ENCODE results near the gene HOXA5. TPM values are rescaled to one million over a fixed set of nuclear protein-coding genes. Genes with fewer than 3 reads are reported as not detected.

Gene HOXA5
- total RNA-seq, 4 donors from 2014 or later, result 3.6 to 8.2 (median 6.8) TPM

GRCh38 chr7:27174874-27175625, 31.6 kb upstream of the HOXA5 start:
- Histone ChIP-seq H3K4me3 (no peak overlapping the region), H3K4me1 (peaks cover 27 to 49% (median 31%) of the 10 kb centered on the region in 3 donors), H3K27me3 (peaks cover 46 to 100% (median 73%) of the 10 kb centered on the region in 4 donors), H3K9me3 (no peaks in the 10 kb centered on the region), H3K36me3 (no peaks in the 10 kb centered on the region), H3K27ac (no peak overlapping the region)
- 64 to 68% methylated on average over 4 to 7 of the region's 12 CpGs for WGBS, 2 donors
- TF ChIP-seq POLR2A (IDR thresholded peaks at IDR 0.05), result no peak
- TF ChIP-seq CTCF (IDR thresholded peaks at IDR 0.05), result no peak
- intact Hi-C loops (cut with DNase I), result no loop called here
- no peak for DNase-seq

- no peaks in the 10 kb centered on the region for H3K9me3 ChIP-seq
- intact Hi-C loops (cut with DNase I), result no loop called here
- peaks cover 29 to 49% (median 33%) of the 10 kb centered on the region in 3 donors for H3K4me1 ChIP-seq
- WGBS, 2 donors, result 25 to 30% methylated on average over 5 to 17 of the region's 82 CpGs
- no peaks in the 10 kb centered on the region for H3K36me3 ChIP-seq
- H3K27me3 ChIP-seq, result peaks cover 52 to 100% (median 72%) of the 10 kb centered on the region in 4 donors
- no peak for DNase-seq
- TF ChIP-seq CTCF (IDR thresholded peaks at IDR 0.05) (no peak), POLR2A (IDR thresholded peaks at IDR 0.05) (no peak)
- peak within 1 kb of the TSS; percentile 19 to 70 (median 46) for H3K4me3 ChIP-seq
- no peak within 1 kb of the TSS for H3K27ac ChIP-seq
Measured at GRCh38 chr7:27173956-27174873, 30.7 kb upstream of the HOXA5 start, which contains the start of gene HOXA10. HOXA10 (minus strand) TSS chr7:27174320; CDS start chr7:27174306, 14 bp downstream.

GRCh38 chr7:27173511-27173955, 30.1 kb upstream of the HOXA5 start:
- Histone ChIP-seq H3K4me3 (peak overlapping the region; percentile 19 to 70 (median 46)), H3K27me3 (peaks cover 50 to 100% (median 69%) of the 10 kb centered on the region in 4 donors), H3K9me3 (no peaks in the 10 kb centered on the region), H3K4me1 (peaks cover 29 to 54% (median 34%) of the 10 kb centered on the region in 3 donors), H3K27ac (no peak overlapping the region), H3K36me3 (no peaks in the 10 kb centered on the region)
- TF ChIP-seq POLR2A (IDR thresholded peaks at IDR 0.05) (no peak), CTCF (IDR thresholded peaks at IDR 0.05) (no peak)
- DNase-seq, result no peak
- intact Hi-C loops (cut with DNase I), result no loop called here
- 0% methylated on average over 1 of the region's 59 CpGs; no CpG with 5 or more reads in 1 of the 2 donors for WGBS, 2 donors

GRCh38 chr7:27172823-27173510, 29.5 kb upstream of the HOXA5 start:
- H3K27me3 ChIP-seq, result peaks cover 54 to 100% (median 70%) of the 10 kb centered on the region in 4 donors
- no peak overlapping the region for H3K27ac ChIP-seq
- peak overlapping the region; percentile 19 to 70 (median 46) for H3K4me3 ChIP-seq
- WGBS, 2 donors, result 7 to 17% methylated on average over 11 to 17 of the region's 58 CpGs
- H3K4me1 ChIP-seq, result peaks cover 29 to 57% (median 34%) of the 10 kb centered on the region in 3 donors
- H3K36me3 ChIP-seq, result no peaks in the 10 kb centered on the region
- TF ChIP-seq CTCF (IDR thresholded peaks at IDR 0.05) (no peak), POLR2A (IDR thresholded peaks at IDR 0.05) (no peak)
- intact Hi-C loops (cut with DNase I), result no loop called here
- DNase-seq, result no peak
- H3K9me3 ChIP-seq, result no peaks in the 10 kb centered on the region
